SKM-1 (cell line): ENCODE data around the gene RFNG.

Experiments used
- DNase-seq: peaks from one replicate; lab custom pipeline; 2025; ENCODE audit not compliant: unreplicated experiment; lab: John Stamatoyannopoulos, UW

Gene RFNG

GRCh38 chr17:82059272-82060000 is 7.8 kb upstream of the RFNG start:
- no peak for DNase-seq

- no peak for DNase-seq
Measured at GRCh38 chr17:82058855-82059249, 7.2 kb upstream of the RFNG start.

- DNase-seq: no peak
Measured at GRCh38 chr17:82058230-82058854, 6.7 kb upstream of the RFNG start.

GRCh38 chr17:82056729-82057621 is 5.4 kb upstream of the RFNG start:
- DNase-seq: no peak

- DNase-seq: no peak
Measured at GRCh38 chr17:82055965-82056728, 4.5 kb upstream of the RFNG start.

- DNase-seq: no peak
Measured at GRCh38 chr17:82055023-82055964, 3.7 kb upstream of the RFNG start.

- DNase-seq: no peak
Measured at GRCh38 chr17:82054351-82055022, 2.9 kb upstream of the RFNG start.

GRCh38 chr17:82053556-82054263 is 2.1 kb upstream of the RFNG start:
- DNase-seq: no peak

- DNase-seq: no peak
Measured at GRCh38 chr17:82053130-82053529, 1.5 kb upstream of the RFNG start.

- no peak for DNase-seq
Measured at GRCh38 chr17:82052638-82053059, 1.0 kb upstream of the RFNG start.

GRCh38 chr17:82050761-82051641 is 610 bp downstream of the RFNG start:
- no peak for DNase-seq

GRCh38 chr17:82050152-82050760 is 1.4 kb downstream of the RFNG start:
- no peak for DNase-seq

GRCh38 chr17:82049521-82049971 is 2.1 kb downstream of the RFNG start:
- DNase-seq: no peak

GRCh38 chr17:82049106-82049505 is 2.5 kb downstream of the RFNG start:
- DNase-seq: no peak

- DNase-seq: no peak
Measured at GRCh38 chr17:82048571-82048971, 3.0 kb downstream of the RFNG start.

- no peak for DNase-seq
Measured at GRCh38 chr17:82047914-82048570, 3.6 kb downstream of the RFNG start.

- DNase-seq: no peak
Measured at GRCh38 chr17:82047379-82047778, 4.2 kb downstream of the RFNG start.
